ENCODE results near the gene ULK3. TPM values are rescaled to one million over a fixed set of nuclear protein-coding genes. Genes with fewer than 3 reads are reported as not detected.

ULK3 gene
- total RNA-seq, 1 donor from 2014 or later: 18.3 TPM

Small RNA genes lying within 50 kb of the gene (small RNA-seq; reads per million reads assigned to genes)
- gene CPLX3 (not detected), gene MIR4513 (not detected), gene MIR6882 (0.37 reads per million, percentile 46 among the genes with 10 or more reads in this experiment)

Other genes with a start within 250 kb of the ULK3 start
- 24.0 TPM for gene CLK3, start 227.3 kb downstream of the ULK3 start, total RNA-seq
- 16.2 TPM for gene EDC3, start 147.1 kb downstream of the ULK3 start, total RNA-seq
- gene CYP1A1, start 117.6 kb downstream of the ULK3 start, total RNA-seq: not detected
- gene CYP1A2, start 94.3 kb downstream of the ULK3 start, total RNA-seq: not detected
- 13.6 TPM for gene CSK, start 61.1 kb downstream of the ULK3 start, total RNA-seq
- gene LMAN1L, start 30.3 kb downstream of the ULK3 start, total RNA-seq: not detected
- gene CPLX3, start 16.5 kb downstream of the ULK3 start, total RNA-seq: not detected
- gene SCAMP2, start 30.2 kb upstream of the ULK3 start, total RNA-seq: 15.7 TPM
- 22.4 TPM for gene MPI, start 46.9 kb upstream of the ULK3 start, total RNA-seq
- gene FAM219B, start 63.7 kb upstream of the ULK3 start, total RNA-seq: 33.4 TPM
- 96.6 TPM for gene COX5A, start 94.9 kb upstream of the ULK3 start, total RNA-seq
- 1.0 TPM for gene RPP25, start 113.6 kb upstream of the ULK3 start, total RNA-seq
- gene SCAMP5, start 152.4 kb upstream of the ULK3 start, total RNA-seq: 1.6 TPM
- 4.7 TPM for gene PPCDC, start 180.4 kb upstream of the ULK3 start, total RNA-seq

Data from skeletal muscle tissue (tissue), 2 donors.